Measurements from ENCODE around the gene USP40.

GRCh38 chr2:233450864-233451575 is 115.6 kb downstream of the USP40 start:
- 0 out of 4 replicates have a peak, but pooled peaks of 1 of the 2 experiments have one; percentile 13 for TF ChIP-seq CTCF (conservative IDR thresholded peaks at IDR 0.05; ENCODE audit: low read depth in 2 of 2)
- TF ChIP-seq JUNB (IDR thresholded peaks at IDR 0.05; ENCODE audit: unreplicated experiment) = no peak

Data from GM23338 (cell line).